ENCODE measurements around the gene SLC38A7.

GRCh38 chr16:58733248-58733670, 48.7 kb upstream of the SLC38A7 start:
- no peak for TF ChIP-seq EZH2 (IDR thresholded peaks at IDR 0.05; ENCODE audit: borderline replicate concordance, insufficient read depth, low read depth, low read length, poor library complexity, severe bottlenecking)
- TF ChIP-seq, protein P1, sequence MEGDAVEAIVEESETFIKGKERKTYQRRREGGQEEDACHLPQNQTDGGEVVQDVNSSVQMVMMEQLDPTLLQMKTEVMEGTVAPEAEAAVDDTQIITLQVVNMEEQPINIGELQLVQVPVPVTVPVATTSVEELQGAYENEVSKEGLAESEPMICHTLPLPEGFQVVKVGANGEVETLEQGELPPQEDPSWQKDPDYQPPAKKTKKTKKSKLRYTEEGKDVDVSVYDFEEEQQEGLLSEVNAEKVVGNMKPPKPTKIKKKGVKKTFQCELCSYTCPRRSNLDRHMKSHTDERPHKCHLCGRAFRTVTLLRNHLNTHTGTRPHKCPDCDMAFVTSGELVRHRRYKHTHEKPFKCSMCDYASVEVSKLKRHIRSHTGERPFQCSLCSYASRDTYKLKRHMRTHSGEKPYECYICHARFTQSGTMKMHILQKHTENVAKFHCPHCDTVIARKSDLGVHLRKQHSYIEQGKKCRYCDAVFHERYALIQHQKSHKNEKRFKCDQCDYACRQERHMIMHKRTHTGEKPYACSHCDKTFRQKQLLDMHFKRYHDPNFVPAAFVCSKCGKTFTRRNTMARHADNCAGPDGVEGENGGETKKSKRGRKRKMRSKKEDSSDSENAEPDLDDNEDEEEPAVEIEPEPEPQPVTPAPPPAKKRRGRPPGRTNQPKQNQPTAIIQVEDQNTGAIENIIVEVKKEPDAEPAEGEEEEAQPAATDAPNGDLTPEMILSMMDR (IDR thresholded peaks at IDR 0.05) = no peak

Data from B cell (primary cell).